Transverse colon (tissue), 4 donors: ENCODE data around the gene GABARAP. TPM values are rescaled to one million over a fixed set of nuclear protein-coding genes. Genes with fewer than 3 reads are reported as not detected.

ENCODE experiments used
- DNase-seq: peaks from one replicate; pipeline ENCODE4 v3.0.0-alpha.2; 2019
- H3K27ac ChIP-seq, 4 donors: fragments of 200-600 bp; sonication (generic); 2 replicates each; pipeline ENCODE4 v1.5.1; 2016 to 2018; ENCODE audit warnings: inconsistent platforms in 4 of 4
- H3K27me3 ChIP-seq: fragments of 200-600 bp; sonication (generic); 2 replicates; pipeline ENCODE4 v1.5.1; 2017; ENCODE audit warnings: inconsistent platforms
- H3K36me3 ChIP-seq, 4 donors: fragments of 200-600 bp; sonication (generic); 2 replicates each; pipeline ENCODE4 v1.5.1; 2017 to 2019; ENCODE audit warnings: inconsistent platforms in 4 of 4
- H3K4me1 ChIP-seq, 4 donors: fragments of 200-600 bp; sonication (generic); 2 replicates each; pipeline ENCODE4 v1.5.1; 2017 to 2020; ENCODE audit warnings: inconsistent platforms in 4 of 4
- H3K4me3 ChIP-seq, 4 donors: fragments of 200-600 bp; sonication (generic); 1 replicate in 1 of 4; 2 replicates in 3 of 4; pipeline versions ENCODE4 v1.5.1 to v1.6.1; 2017 to 2019; ENCODE audit warnings: inconsistent platforms in 4 of 4
- H3K9me3 ChIP-seq, 2 donors: fragments of 200-600 bp; sonication (generic); 2 replicates each; pipeline ENCODE4 v1.5.1; 2017 to 2019; ENCODE audit warnings: inconsistent platforms in 2 of 2
- EP300 ChIP-seq: sonication (generic); formaldehyde crosslinking; IDR thresholded peaks from one replicate; pipeline ENCODE4 v1.6.1; 2017; ENCODE audit warnings: antibody characterized with exemption, low read depth
- POLR2A ChIP-seq: fragments of 450-650 bp; IDR thresholded peaks from one replicate; pipeline ENCODE4 v1.6.1; 2016; ENCODE audit warnings: antibody characterized with exemption, mild to moderate bottlenecking, moderate library complexity
- POLR2AphosphoS5 ChIP-seq, 3 donors: sonication (generic); formaldehyde crosslinking; IDR thresholded peaks; one replicate each; pipeline ENCODE4 v1.6.1; 2016; ENCODE audit warnings: antibody characterized with exemption in 3 of 3
- WGBS, 2 donors: methylation state at CpG; one replicate each; pipeline ENCODE4 v1.1.5; 2018; ENCODE audit warnings: low coverage in 1 of 2; 5-methylcytosine and 5-hydroxymethylcytosine counted together
- in situ Hi-C, 4 donors: fragments of 200-750 bp; cut with MboI; loops; one replicate each; pipeline versions ENCODE4 v1.15.0 to v1.15.1; 2017; ENCODE audit warnings: low sequenced_read_pairs in 3 of 4, low pct_ligation_motif_present in 1 of 4, low pct_unique_long_range_greater_than_20kb in 1 of 4
- intact Hi-C: fragments of 100-400 bp; cut with DNase I; formaldehyde crosslinking; loops from one replicate; pipeline ENCODE4 v1.15.1; 2023; ENCODE audit warnings: low total_unique reads
- total RNA-seq, 4 donors: library from RNA; depleted of rRNA; stranded (reverse); fragments of >200 nt; gene quantifications; one replicate each; pipeline ENCODE4 v1.1.0, GENCODE V29; 2016
- TF ChIP-seq, protein P1 (sequence below), 5 experiments: fragments of 200-600 bp in 3 of 5; fragments of 450-650 bp in 2 of 5; sonication (generic) in 3 of 5; IDR thresholded peaks; 1 replicate in 2 of 5; 2 replicates in 3 of 5; pipeline ENCODE4 v1.5.1; 2016 to 2017; ENCODE audit warnings: antibody characterized with exemption in 5 of 5, inconsistent platforms in 3 of 5, mild to moderate bottlenecking in 2 of 5, moderate library complexity in 1 of 5

GABARAP gene
- total RNA-seq, 4 donors from 2014 or later, result 209 to 479 (median 394) TPM

GRCh38 chr17:7192271-7192937 is 49.8 kb downstream of the GABARAP start:
- intact Hi-C loops (no loop called here), in situ Hi-C loops (no loop called here)
- no peak overlapping the region for H3K27ac ChIP-seq
- no peak for DNase-seq
- H3K36me3 ChIP-seq, result no peaks in the 10 kb centered on the region
- H3K9me3 ChIP-seq, result no peaks in the 10 kb centered on the region
- no peak overlapping the region for H3K4me3 ChIP-seq
- 79 to 80% methylated on average over 6 to 12 of the region's 12 CpGs for WGBS, 2 donors
- H3K27me3 ChIP-seq, result no peaks in the 10 kb centered on the region
- no peaks in the 10 kb centered on the region for H3K4me1 ChIP-seq
- TF ChIP-seq, protein P1, sequence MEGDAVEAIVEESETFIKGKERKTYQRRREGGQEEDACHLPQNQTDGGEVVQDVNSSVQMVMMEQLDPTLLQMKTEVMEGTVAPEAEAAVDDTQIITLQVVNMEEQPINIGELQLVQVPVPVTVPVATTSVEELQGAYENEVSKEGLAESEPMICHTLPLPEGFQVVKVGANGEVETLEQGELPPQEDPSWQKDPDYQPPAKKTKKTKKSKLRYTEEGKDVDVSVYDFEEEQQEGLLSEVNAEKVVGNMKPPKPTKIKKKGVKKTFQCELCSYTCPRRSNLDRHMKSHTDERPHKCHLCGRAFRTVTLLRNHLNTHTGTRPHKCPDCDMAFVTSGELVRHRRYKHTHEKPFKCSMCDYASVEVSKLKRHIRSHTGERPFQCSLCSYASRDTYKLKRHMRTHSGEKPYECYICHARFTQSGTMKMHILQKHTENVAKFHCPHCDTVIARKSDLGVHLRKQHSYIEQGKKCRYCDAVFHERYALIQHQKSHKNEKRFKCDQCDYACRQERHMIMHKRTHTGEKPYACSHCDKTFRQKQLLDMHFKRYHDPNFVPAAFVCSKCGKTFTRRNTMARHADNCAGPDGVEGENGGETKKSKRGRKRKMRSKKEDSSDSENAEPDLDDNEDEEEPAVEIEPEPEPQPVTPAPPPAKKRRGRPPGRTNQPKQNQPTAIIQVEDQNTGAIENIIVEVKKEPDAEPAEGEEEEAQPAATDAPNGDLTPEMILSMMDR (IDR thresholded peaks at IDR 0.05), result no peak
- TF ChIP-seq EP300, result no peak
- TF ChIP-seq POLR2A, result no peak
- no peak for TF ChIP-seq POLR2AphosphoS5 (IDR thresholded peaks at IDR 0.05)

- in situ Hi-C loops, result no loop called here
- H3K4me3 ChIP-seq, result no peak overlapping the region
- intact Hi-C loops, result no loop called here
- H3K27me3 ChIP-seq, result no peaks in the 10 kb centered on the region
- H3K36me3 ChIP-seq, result no peaks in the 10 kb centered on the region
- no peaks in the 10 kb centered on the region for H3K4me1 ChIP-seq
- TF ChIP-seq, protein P1 (IDR thresholded peaks at IDR 0.05), result no peak
- no peak for TF ChIP-seq POLR2AphosphoS5 (IDR thresholded peaks at IDR 0.05)
- TF ChIP-seq POLR2A, result no peak
- no peak for TF ChIP-seq EP300
- 81 to 83% methylated on average over 10 to 26 of the region's 26 CpGs for WGBS, 2 donors
- H3K9me3 ChIP-seq, result no peaks in the 10 kb centered on the region
- no peak for DNase-seq
- H3K27ac ChIP-seq, result no peak overlapping the region
Measured at GRCh38 chr17:7191571-7192270, 50.5 kb downstream of the GABARAP start.

- in situ Hi-C loops (no loop called here), intact Hi-C loops (no loop called here)
- Histone ChIP-seq H3K36me3 (no peaks in the 10 kb centered on the region), H3K27ac (no peak overlapping the region), H3K4me1 (no peaks in the 10 kb centered on the region), H3K4me3 (no peak overlapping the region), H3K9me3 (no peaks in the 10 kb centered on the region), H3K27me3 (no peaks in the 10 kb centered on the region)
- TF ChIP-seq EP300 (no peak), POLR2AphosphoS5 (IDR thresholded peaks at IDR 0.05) (no peak), POLR2A (no peak)
- TF ChIP-seq, protein P1 (IDR thresholded peaks at IDR 0.05), result no peak
- no peak for DNase-seq
- 95% methylated on average over 12 of the region's 12 CpGs; no CpG with 5 or more reads in 1 of the 2 donors for WGBS, 2 donors
Measured at GRCh38 chr17:7191069-7191468, 51.2 kb downstream of the GABARAP start.

DNA sequence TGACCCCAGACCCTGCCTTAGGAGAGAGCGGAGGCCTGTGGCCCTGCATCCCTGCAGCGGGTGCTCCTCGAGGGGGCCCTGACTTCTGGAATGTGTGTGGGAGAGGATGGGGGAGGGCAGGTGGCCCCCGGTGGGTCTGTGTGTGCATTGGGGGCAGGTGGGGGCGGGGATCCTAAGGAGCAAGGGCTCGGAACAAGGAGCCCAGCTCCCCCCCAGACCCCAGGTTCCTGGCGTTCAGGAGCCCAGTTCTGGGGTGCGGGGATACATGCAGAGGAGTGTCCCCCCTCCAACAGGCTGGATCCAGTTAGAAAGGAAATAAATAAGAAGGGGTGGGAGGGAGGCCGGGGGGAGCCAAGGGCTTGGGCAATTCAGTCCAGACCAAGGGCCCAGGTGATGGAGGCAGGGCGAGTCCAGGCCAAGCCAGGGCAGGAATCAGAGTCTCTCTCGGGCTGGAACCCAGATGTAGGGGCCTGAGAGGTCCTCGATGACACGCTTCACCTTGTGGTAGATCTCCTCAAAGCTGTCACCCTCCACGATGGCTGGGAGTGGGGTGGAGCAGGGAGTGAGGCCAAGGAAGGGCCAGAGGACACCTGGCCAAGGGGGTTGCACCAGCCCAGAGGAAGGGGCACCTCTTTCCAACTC is 51.9 kb downstream of the GABARAP start:
- intact Hi-C loops, result no loop called here
- Histone ChIP-seq H3K36me3 (no peaks in the 10 kb centered on the region), H3K4me1 (no peaks in the 10 kb centered on the region), H3K27ac (no peak overlapping the region), H3K27me3 (no peaks in the 10 kb centered on the region), H3K4me3 (no peak overlapping the region), H3K9me3 (no peaks in the 10 kb centered on the region)
- DNase-seq, result no peak
- in situ Hi-C loops, result no loop called here
- no peak for TF ChIP-seq POLR2AphosphoS5 (IDR thresholded peaks at IDR 0.05)
- no peak for TF ChIP-seq EP300
- no peak for TF ChIP-seq POLR2A
- TF ChIP-seq, protein P1 (IDR thresholded peaks at IDR 0.05), result no peak
- WGBS, 2 donors, result 85% methylated on average over 14 of the region's 14 CpGs; no CpG with 5 or more reads in 1 of the 2 donors
